Fibroblast of lung (primary cell): ENCODE measurements around the gene DICER1.

ENCODE experiments used
- EZH2 ChIP-seq: IDR thresholded peaks from 2 replicates; pipeline ENCODE4 v1.5.1; 2012; ENCODE audit warnings: low read length, control low read depth, mild to moderate bottlenecking; ENCODE audit errors: missing control alignments
- TF ChIP-seq, protein P1 (sequence below), 2 donors: IDR thresholded peaks in 1 of 2; conservative IDR thresholded peaks in 1 of 2; 1 replicate in 1 of 2; 2 replicates in 1 of 2; pipeline ENCODE4 v1.5.1; 2011 to 2012; ENCODE audit warnings: low read length in 2 of 2, control low read depth in 1 of 2, inconsistent platforms in 1 of 2, low read depth in 1 of 2, mild to moderate bottlenecking in 1 of 2

DNA sequence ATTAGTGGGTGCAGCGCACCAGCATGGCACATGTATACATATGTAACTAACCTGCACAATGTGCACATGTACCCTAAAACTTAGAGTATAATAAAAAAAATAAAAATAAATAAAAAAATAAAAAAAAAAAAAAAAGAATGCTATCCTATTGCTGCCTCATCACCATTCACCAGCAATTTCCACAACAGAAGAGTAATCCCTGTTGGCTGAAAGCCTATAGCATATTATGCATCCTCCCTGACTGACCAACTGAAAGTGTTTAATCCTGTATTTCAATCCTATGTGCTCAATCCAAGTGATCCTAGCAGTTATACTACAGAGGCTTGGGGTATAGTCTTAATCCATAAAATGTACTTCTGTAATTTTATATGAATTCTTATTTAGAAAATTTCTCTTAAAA is 18.5 kb downstream of the DICER1 start:
- TF ChIP-seq, protein P1, sequence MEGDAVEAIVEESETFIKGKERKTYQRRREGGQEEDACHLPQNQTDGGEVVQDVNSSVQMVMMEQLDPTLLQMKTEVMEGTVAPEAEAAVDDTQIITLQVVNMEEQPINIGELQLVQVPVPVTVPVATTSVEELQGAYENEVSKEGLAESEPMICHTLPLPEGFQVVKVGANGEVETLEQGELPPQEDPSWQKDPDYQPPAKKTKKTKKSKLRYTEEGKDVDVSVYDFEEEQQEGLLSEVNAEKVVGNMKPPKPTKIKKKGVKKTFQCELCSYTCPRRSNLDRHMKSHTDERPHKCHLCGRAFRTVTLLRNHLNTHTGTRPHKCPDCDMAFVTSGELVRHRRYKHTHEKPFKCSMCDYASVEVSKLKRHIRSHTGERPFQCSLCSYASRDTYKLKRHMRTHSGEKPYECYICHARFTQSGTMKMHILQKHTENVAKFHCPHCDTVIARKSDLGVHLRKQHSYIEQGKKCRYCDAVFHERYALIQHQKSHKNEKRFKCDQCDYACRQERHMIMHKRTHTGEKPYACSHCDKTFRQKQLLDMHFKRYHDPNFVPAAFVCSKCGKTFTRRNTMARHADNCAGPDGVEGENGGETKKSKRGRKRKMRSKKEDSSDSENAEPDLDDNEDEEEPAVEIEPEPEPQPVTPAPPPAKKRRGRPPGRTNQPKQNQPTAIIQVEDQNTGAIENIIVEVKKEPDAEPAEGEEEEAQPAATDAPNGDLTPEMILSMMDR (conservative IDR thresholded peaks at IDR 0.05 in 1 of 2, IDR thresholded peaks at IDR 0.05 in 1 of 2; ENCODE audit: low read depth in 1 of 2, low read length in 2 of 2), result no peak
- no peak for TF ChIP-seq EZH2
